ENCODE measurements around the gene BRD3OS.

The BRD3OS gene

GRCh38 chr9:133989625-133990365, 35.5 kb upstream of the BRD3OS start:
- DNase-seq: no peak

- peak; percentile 25 for DNase-seq
These were observed 34.7 kb upstream of the BRD3OS start for GRCh38 chr9:133990366-133991213.

DNA sequence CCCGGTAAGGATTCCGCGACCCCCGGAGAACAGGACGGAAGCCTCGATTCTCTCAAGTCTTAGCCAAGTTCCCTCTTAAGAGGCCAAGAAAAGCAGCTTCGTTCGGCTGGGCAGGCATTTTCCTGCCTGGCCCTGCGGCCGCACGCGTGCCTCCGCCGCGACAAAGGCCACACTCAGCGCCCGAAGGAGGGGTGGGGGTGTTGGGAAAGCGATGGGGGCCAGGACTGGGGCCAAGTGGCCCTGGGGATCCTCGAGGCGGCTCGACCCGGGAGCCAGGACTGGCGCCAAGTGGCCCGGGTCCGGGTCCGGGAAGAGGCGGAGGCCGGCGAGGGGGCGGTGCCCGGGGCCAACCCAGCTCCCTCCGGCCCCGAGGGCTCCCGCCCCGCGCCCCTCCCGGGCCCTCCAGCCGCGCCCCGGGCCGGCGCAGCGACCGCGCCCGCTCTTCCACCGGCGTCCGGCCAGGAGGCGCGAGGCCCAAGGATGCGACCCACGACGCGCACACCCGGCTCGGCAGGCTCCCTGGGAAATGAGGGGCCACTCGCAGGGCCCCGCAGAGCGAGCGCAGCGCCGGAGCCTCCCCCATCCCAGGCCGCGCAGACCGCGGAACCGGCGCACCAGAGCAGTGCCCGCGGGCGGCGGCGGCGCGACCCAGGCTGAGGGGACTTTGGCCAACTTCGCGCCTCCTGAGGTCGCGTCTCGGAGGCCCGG, 33.9 kb upstream of the BRD3OS start:
- no peak for DNase-seq

GRCh38 chr9:133991964-133992779, 33.1 kb upstream of the BRD3OS start, which contains the start of gene VAV2:
TSS of gene VAV2 (minus strand) at chr9:133992324. CDS start at chr9:133992278, 46 bp downstream.
- DNase-seq: peak; percentile 22

- DNase-seq: peak; percentile 52
These were observed 32.3 kb upstream of the BRD3OS start for GRCh38 chr9:133992780-133993634.

DNA sequence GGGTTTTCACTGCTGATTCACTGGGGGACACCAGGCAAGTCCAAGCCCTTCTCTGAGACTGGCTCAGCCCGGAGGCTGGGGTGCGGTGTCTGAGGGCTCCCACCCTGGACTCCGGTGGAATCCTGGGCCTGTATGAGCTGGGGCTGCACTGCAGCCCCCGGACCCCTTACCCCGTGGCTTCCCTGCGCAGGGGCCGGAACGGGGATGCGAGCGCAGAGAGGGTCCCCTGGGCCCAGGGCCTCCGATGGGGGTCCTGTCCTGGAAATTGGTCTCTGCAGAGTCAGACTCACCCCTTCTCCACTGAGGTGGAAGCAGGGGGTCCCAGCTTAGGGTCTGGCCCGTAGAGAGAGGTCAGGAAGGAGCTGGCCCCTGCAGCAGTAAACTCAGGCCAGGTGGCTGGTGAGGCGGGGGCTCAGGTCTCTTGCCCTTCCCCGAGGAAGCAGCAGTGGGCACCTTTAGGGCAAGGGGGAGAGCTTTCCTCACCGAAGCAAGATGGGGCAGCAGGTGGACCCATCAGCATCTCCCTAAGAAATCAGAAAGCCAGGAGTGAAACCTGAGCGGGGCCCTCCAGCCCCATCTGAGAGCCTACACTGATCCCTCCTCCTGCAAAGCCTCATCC, 31.5 kb upstream of the BRD3OS start:
- DNase-seq: no peak

GRCh38 chr9:133994353-133995011, 30.8 kb upstream of the BRD3OS start:
- peak; percentile 44 for DNase-seq

DNA sequence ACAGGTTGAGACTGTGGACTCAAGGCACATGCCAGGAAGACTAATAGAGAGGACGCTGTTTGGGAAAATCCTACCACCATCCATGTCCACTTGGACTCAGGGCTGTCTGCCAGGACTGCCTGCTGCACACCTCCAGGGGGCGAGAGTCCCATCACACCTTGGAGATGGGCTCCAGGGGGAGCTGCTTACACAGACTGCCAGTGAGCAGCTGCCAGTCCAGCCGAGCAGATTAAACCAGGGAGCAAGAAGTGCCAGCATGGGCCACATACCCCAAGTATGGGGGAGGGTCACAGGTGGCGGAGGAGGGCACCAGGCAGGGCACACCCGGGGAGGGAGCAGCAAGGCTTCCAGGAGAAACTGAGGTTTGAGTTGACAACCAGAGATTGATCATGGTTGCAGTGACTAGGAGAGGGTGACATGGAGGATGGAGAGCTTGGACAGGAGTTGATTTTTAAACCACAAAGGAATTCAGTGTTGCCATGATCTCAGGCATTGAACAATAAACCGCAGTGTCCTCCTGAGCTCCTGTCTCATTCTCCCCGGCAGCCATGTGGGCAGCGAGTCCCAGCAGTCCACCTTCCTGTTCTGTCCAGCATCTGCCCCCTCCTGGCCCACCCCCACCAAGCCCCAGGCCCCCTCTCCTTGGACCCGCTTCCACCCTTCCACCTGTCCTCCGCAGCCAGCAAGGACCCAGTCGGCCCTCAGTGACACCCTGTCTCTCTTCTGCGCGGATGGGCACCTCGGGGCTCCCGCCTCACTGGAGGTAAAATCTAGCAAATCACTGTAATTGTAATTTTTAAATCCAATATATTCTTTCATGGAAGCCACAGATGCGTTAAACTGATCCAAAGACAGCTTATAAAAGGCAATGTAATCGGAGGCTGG, 30.0 kb upstream of the BRD3OS start:
- peak; percentile 49 for DNase-seq

DNA sequence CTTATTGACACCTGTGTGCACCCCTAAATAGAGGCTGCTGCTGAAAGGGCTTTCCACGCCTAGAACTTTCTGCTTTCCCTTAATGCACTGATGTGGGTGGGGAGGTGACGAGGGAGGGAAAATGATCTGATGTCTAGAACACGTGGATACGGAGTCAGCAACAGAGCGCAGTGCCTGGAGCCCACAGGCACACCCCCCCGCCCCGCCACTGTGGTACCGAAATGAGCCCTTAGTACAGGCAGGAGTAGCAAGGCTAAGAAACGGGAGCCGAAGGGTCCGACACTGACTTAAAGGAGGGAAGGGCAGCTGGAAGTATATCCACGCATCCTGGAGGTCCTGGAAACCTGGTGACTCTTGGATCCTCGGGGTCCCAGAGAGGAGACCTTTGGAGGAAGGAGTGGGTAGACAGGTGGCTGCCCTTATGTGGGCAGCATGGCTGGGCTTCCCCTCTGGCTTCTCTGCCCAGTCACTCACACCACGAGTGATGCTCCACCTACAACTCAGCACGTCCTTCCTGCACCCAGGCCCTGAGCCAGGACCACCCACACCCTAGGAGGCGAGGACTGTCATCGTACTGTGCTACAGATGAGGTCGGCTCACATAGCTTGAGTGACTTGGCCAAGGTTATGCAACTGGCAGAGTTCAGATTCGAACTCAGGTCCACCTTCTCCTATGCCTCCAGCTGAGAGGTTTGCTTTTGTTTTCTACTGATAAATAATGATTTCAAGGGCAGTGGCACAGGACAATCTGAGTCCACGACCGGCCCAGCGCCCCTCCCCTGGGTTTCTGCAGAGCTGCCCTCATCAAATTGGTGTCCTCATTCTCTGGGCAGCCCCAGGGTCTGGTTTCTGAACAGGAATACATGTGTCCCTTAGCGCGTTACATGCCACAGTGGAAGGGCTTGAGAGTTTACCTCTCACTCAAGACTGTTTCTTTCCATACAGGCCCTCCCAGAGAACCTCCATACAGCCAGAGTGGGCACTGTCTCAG, 28.5 kb upstream of the BRD3OS start:
- DNase-seq: no peak

GRCh38 chr9:133997584-133997983, 27.7 kb upstream of the BRD3OS start:
- no peak for DNase-seq

GRCh38 chr9:133998915-133999595, 26.2 kb upstream of the BRD3OS start:
- DNase-seq: no peak

GRCh38 chr9:133999851-134000265, 25.4 kb upstream of the BRD3OS start:
- DNase-seq: no peak

- no peak for DNase-seq
These were observed 22.5 kb upstream of the BRD3OS start for GRCh38 chr9:134002796-134003195.

GRCh38 chr9:134003237-134003636, 22.0 kb upstream of the BRD3OS start:
- DNase-seq: no peak

- DNase-seq: no peak
These were observed 21.0 kb upstream of the BRD3OS start for GRCh38 chr9:134004131-134004873.

- no peak for DNase-seq
These were observed 20.4 kb upstream of the BRD3OS start for GRCh38 chr9:134004881-134005280.

DNA sequence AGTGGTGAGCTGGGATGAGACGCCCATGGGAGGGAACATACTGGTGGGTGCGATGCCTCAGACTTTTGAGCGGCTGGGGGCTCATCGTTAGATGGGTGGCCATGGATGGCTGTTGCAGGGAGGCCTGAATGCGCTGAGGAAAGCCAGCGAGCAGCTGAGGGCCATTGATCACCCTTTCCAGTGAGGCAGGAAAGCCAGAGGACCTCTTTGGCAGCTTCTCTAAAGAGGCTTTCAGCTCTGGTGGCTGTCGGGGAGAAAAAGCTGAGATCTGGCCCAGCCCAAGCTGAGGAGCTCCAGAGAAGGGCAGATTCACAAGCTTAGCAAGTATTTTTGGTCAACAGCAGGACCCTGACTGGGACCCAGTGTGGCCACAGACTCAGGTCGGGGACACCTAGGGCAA, 19.9 kb upstream of the BRD3OS start:
- DNase-seq: no peak
